Natural killer cell (primary cell): ENCODE results near the gene AK9. TPM values are rescaled to one million over a fixed set of nuclear protein-coding genes. Genes with fewer than 3 reads are reported as not detected.

Source experiments
- ATAC-seq, 3 donors: fragments of 150-1000 bp in 2 of 3; fragments of 200-7000 bp in 1 of 3; cut with Tn5 transposase; 1 replicate in 1 of 3; 2 replicates in 2 of 3; pipeline ENCODE4 v1.10.0; 2021; ENCODE audit warnings: mild to moderate bottlenecking in 2 of 3, moderate library complexity in 2 of 3
- DNase-seq, 2 donors: peaks; one replicate each; pipeline versions ENCODE4 v3.0.0 to v3.0.0-alpha.2; 2013 to 2021; ENCODE audit warnings: mixed read lengths in 1 of 2
- H3K27ac ChIP-seq: one replicate; pipeline ENCODE4 v1.5.1; 2013; ENCODE audit warnings: mild to moderate bottlenecking, low read length
- H3K27me3 ChIP-seq: one replicate; pipeline ENCODE4 v1.6.1; 2013; ENCODE audit warnings: low read length; ENCODE audit not compliant: control insufficient read depth, insufficient read depth
- H3K36me3 ChIP-seq: one replicate; pipeline ENCODE4 v1.6.1; 2013; ENCODE audit warnings: low read length; ENCODE audit not compliant: control insufficient read depth, insufficient read depth
- H3K4me1 ChIP-seq: one replicate; pipeline ENCODE4 v1.6.1; 2013; ENCODE audit warnings: low read length; ENCODE audit not compliant: control insufficient read depth, insufficient read depth
- H3K4me3 ChIP-seq: one replicate; pipeline ENCODE4 v1.5.1; 2013; ENCODE audit warnings: low read length
- H3K9me3 ChIP-seq: one replicate; pipeline ENCODE4 v1.6.1; 2013; ENCODE audit warnings: low read length; ENCODE audit not compliant: control insufficient read depth, insufficient read depth
- H3K27ac Mint-ChIP-seq, 2 donors: one replicate each; pipeline ENCODE4 v1.8.0; 2022; ENCODE audit warnings: mild to moderate bottlenecking in 2 of 2, mixed read lengths in 2 of 2, moderate library complexity in 1 of 2
- H3K27me3 Mint-ChIP-seq, 2 donors: one replicate each; pipeline ENCODE4 v1.8.0; 2022; ENCODE audit warnings: low read depth in 2 of 2, mixed read lengths in 2 of 2
- H3K36me3 Mint-ChIP-seq: one replicate; pipeline ENCODE4 v1.8.0; 2022; ENCODE audit warnings: mixed read lengths
- H3K4me1 Mint-ChIP-seq, 2 donors: one replicate each; pipeline ENCODE4 v1.8.0; 2022; ENCODE audit warnings: mixed read lengths in 2 of 2
- H3K4me3 Mint-ChIP-seq: one replicate; pipeline ENCODE4 v1.8.0; 2022; ENCODE audit warnings: mild to moderate bottlenecking, moderate library complexity, mixed read lengths
- H3K9me3 Mint-ChIP-seq, 2 donors: one replicate each; pipeline ENCODE4 v1.8.0; 2022; ENCODE audit warnings: mixed read lengths in 2 of 2
- CTCF ChIP-seq: fragments of 200-600 bp; IDR thresholded peaks from one replicate; pipeline ENCODE4 v1.8.0; 2022; ENCODE audit warnings: antibody characterized with exemption
- WGBS: methylation state at CpG from one replicate; pipeline ENCODE4 v1.1.7; 2013; ENCODE audit warnings: missing lambda C conversion rate; ENCODE audit not compliant: insufficient coverage; 5-methylcytosine and 5-hydroxymethylcytosine counted together
- intact Hi-C: fragments of 100-400 bp; cut with micrococcal nuclease; formaldehyde crosslinking; loops from one replicate; pipeline ENCODE4 v1.14.2; 2022
- total RNA-seq, 4 donors: library from RNA; stranded (reverse); fragments of 120-200 nt in 1 of 4; gene quantifications; one replicate each; pipeline versions ENCODE4 v1.2.3 to v1.2.4, GENCODE V29; 2013 to 2022

AK9 gene
- total RNA-seq: 10 to 100 TPM; 14.0 to 19.2 (median 14.2) TPM
- total RNA-seq (2013): 26.2 TPM

- Histone ChIP-seq H3K27me3 (no peaks in the 10 kb centered on the region), H3K36me3 (no peaks in the 10 kb centered on the region), H3K27ac (peak within 1 kb of the TSS; percentile 79), H3K9me3 (no peaks in the 10 kb centered on the region), H3K4me3 (peak within 1 kb of the TSS; percentile 85), H3K4me1 (peaks cover 14% of the 10 kb centered on the region)
- WGBS: under 1% methylated on average over 45 of the region's 47 CpGs
- DNase-seq (peak; percentile 80 to 93), ATAC-seq (peak; percentile 93 to 97 (median 96))
- intact Hi-C loops: loop anchor here (2.0 to 10.0 kb wide), 2 partner anchors 14 to 236 kb away; partner anchors contain the start of gene MICAL1
- TF ChIP-seq CTCF: no peak
- peaks cover 34 to 49% of the 10 kb centered on the region in 2 donors for H3K4me1 Mint-ChIP-seq
- H3K9me3 Mint-ChIP-seq: no peaks in the 10 kb centered on the region
- H3K27ac Mint-ChIP-seq: peak within 1 kb of the TSS; percentile 91 to 92
- H3K4me3 Mint-ChIP-seq: peak within 1 kb of the TSS; percentile 100
- H3K27me3 Mint-ChIP-seq: no peaks in the 10 kb centered on the region
- peaks cover 4% of the 10 kb centered on the region for H3K36me3 Mint-ChIP-seq
Measured at GRCh38 chr6:109690737-109691621, at the start of gene AK9, which contains the start of gene FIG4. TSS of gene AK9 (minus strand) at chr6:109691202. CDS start at chr6:109675745, 15,457 bp downstream. TSS of gene FIG4 (plus strand) at chr6:109691296. CDS start at chr6:109691436, 140 bp downstream.

GRCh38 chr6:109740787-109741186 is 49.8 kb upstream of the AK9 start:
- Histone ChIP-seq H3K27ac (no peak overlapping the region), H3K9me3 (no peaks in the 10 kb centered on the region), H3K27me3 (no peaks in the 10 kb centered on the region), H3K4me1 (no peaks in the 10 kb centered on the region), H3K4me3 (no peak overlapping the region), H3K36me3 (peaks cover 39% of the 10 kb centered on the region)
- Mint-ChIP-seq H3K4me3 (no peak overlapping the region), H3K36me3 (peaks cover 27% of the 10 kb centered on the region), H3K27me3 (no peaks in the 10 kb centered on the region), H3K9me3 (peaks cover 0 to 2% of the 10 kb centered on the region in 2 donors), H3K4me1 (no peaks in the 10 kb centered on the region), H3K27ac (peak overlapping the region in 1 of 2 donors; percentile 7)
- peak in 1 of 3 donors; percentile 30 for ATAC-seq
- DNase-seq: no peak
- WGBS: 79% methylated on average over 7 of the region's 7 CpGs
- no peak for TF ChIP-seq CTCF
- intact Hi-C loops: no loop called here

- 100% methylated on average over 2 of the region's 3 CpGs for WGBS
- peaks cover 0 to 2% of the 10 kb centered on the region in 2 donors for H3K9me3 Mint-ChIP-seq
- no peak for DNase-seq
- H3K27me3 Mint-ChIP-seq: no peaks in the 10 kb centered on the region
- TF ChIP-seq CTCF: no peak
- no peak overlapping the region for H3K27ac ChIP-seq
- H3K36me3 ChIP-seq: peaks cover 48% of the 10 kb centered on the region
- intact Hi-C loops: no loop called here
- no peak overlapping the region for H3K4me3 Mint-ChIP-seq
- H3K4me1 ChIP-seq: no peaks in the 10 kb centered on the region
- ATAC-seq: no peak
- H3K27ac Mint-ChIP-seq: no peak overlapping the region
- H3K4me3 ChIP-seq: no peak overlapping the region
- H3K4me1 Mint-ChIP-seq: no peaks in the 10 kb centered on the region
- no peaks in the 10 kb centered on the region for H3K27me3 ChIP-seq
- peaks cover 27% of the 10 kb centered on the region for H3K36me3 Mint-ChIP-seq
- no peaks in the 10 kb centered on the region for H3K9me3 ChIP-seq
Measured at GRCh38 chr6:109739686-109740085, 48.7 kb upstream of the AK9 start.
